Measurements from ENCODE around the gene AFG3L2. TPM values are rescaled to one million over a fixed set of nuclear protein-coding genes. Genes with fewer than 3 reads are reported as not detected.

AFG3L2 gene
- total RNA-seq, 1 experiment from 2014 or later, result 73.5 TPM

GRCh38 chr18:12314591-12315305, 62.3 kb downstream of the AFG3L2 start:
- Histone ChIP-seq H3K27ac (ENCODE audit: insufficient read length, low read depth, low read length) (no peak overlapping the region), H4K91ac (ENCODE audit: insufficient read length, low read depth, low read length) (no peak overlapping the region), H4K20me1 (ENCODE audit: control insufficient read depth, insufficient read depth, insufficient read length) (no peaks in the 10 kb centered on the region), H2BK12ac (ENCODE audit: insufficient read length, low read depth, low read length) (no peak overlapping the region), H3K79me2 (ENCODE audit: insufficient read depth, low read length) (peaks cover 2% of the 10 kb centered on the region; the same call in 1 of the 2 replicates), H3K4me2 (ENCODE audit: insufficient read depth, insufficient read length, low read length) (no peak overlapping the region), H4K5ac (ENCODE audit: insufficient read length, low read depth, low read length) (no peak overlapping the region), H3K4ac (ENCODE audit: low read depth, low read length) (no peak overlapping the region), H3K14ac (ENCODE audit: insufficient read depth, low read length) (no peak overlapping the region), H3T11ph (ENCODE audit: low read length) (no peak overlapping the region), H3K4me1 (ENCODE audit: insufficient read depth, low read length) (no peaks in the 10 kb centered on the region), H2AFZ (ENCODE audit: low read length) (no peak overlapping the region), H3K9me3 (ENCODE audit: control insufficient read depth, low read depth, low read length) (peaks cover 4% of the 10 kb centered on the region), H3K56ac (ENCODE audit: insufficient read length, low read depth, low read length) (no peak overlapping the region), H3K9ac (ENCODE audit: extremely low read depth, insufficient read length, low read length) (no peak overlapping the region), H3K23me2 (ENCODE audit: insufficient read length, low read depth, low read length, poor library complexity, severe bottlenecking) (no peaks in the 10 kb centered on the region), H2BK15ac (ENCODE audit: low read depth, low read length) (no peak overlapping the region), H3K27me3 (ENCODE audit: insufficient read depth, low read length) (no peaks in the 10 kb centered on the region), H3K18ac (ENCODE audit: insufficient read length, low read depth, low read length) (no peak overlapping the region), H4K8ac (replicated peaks; ENCODE audit: insufficient read length, low read depth, low read length) (no peak overlapping the region), H3K23ac (ENCODE audit: insufficient read length, low read depth, low read length) (no peak overlapping the region), H2AK5ac (ENCODE audit: insufficient read length, low read length) (no peak overlapping the region), H2BK20ac (ENCODE audit: low read depth, low read length, poor library complexity, severe bottlenecking) (no peak overlapping the region), H2BK120ac (ENCODE audit: low read depth, low read length, poor library complexity, severe bottlenecking) (no peak overlapping the region), H3K79me1 (ENCODE audit: insufficient read depth, low read depth, low read length, poor library complexity, severe bottlenecking) (no peaks in the 10 kb centered on the region), H2BK5ac (ENCODE audit: insufficient read length, low read length) (no peak overlapping the region)
- Mint-ChIP-seq H3K36me3 (ENCODE audit: insufficient read depth in 1 of 3, low read depth in 3 of 3) (peaks cover 31 to 81% (median 34%) of the 10 kb centered on the region in 3 experiments), H3K4me3 (no peak overlapping the region), H3K27ac (no peak overlapping the region), H3K27me3 (ENCODE audit: low read depth) (peaks cover under 1% of the 10 kb centered on the region; the same call in 1 of the 2 replicates), H3K4me1 (peaks cover 18 to 20% of the 10 kb centered on the region in 2 experiments), H3K9me3 (peaks cover 5 to 12% of the 10 kb centered on the region in 2 experiments; a peak in 4 of 5 replicates)
- no peak for DNase-seq
- WGBS (ENCODE audit: extremely low coverage, insufficient read length, low lambda C conversion rate), result no CpG with 5 or more reads among the region's 1 CpG
- TF ChIP-seq CTCF (conservative IDR thresholded peaks at IDR 0.05), result no peak
